ENCODE data around the gene NFYB.

- TF ChIP-seq CTCF (IDR thresholded peaks at IDR 0.05) = no peak
- no peak for TF ChIP-seq RAD21 (conservative IDR thresholded peaks at IDR 0.05 in 1 of 2, IDR thresholded peaks at IDR 0.05 in 1 of 2)
- TF ChIP-seq ESRRA (IDR thresholded peaks at IDR 0.05; ENCODE audit: borderline replicate concordance, low read length) = no peak
- TF ChIP-seq HOXB13 (CRISPR knock-in tag; IDR thresholded peaks at IDR 0.05; ENCODE audit: low read depth) = no peak
- no peak for TF ChIP-seq BCL3 (IDR thresholded peaks at IDR 0.05)
- TF ChIP-seq, protein P1, sequence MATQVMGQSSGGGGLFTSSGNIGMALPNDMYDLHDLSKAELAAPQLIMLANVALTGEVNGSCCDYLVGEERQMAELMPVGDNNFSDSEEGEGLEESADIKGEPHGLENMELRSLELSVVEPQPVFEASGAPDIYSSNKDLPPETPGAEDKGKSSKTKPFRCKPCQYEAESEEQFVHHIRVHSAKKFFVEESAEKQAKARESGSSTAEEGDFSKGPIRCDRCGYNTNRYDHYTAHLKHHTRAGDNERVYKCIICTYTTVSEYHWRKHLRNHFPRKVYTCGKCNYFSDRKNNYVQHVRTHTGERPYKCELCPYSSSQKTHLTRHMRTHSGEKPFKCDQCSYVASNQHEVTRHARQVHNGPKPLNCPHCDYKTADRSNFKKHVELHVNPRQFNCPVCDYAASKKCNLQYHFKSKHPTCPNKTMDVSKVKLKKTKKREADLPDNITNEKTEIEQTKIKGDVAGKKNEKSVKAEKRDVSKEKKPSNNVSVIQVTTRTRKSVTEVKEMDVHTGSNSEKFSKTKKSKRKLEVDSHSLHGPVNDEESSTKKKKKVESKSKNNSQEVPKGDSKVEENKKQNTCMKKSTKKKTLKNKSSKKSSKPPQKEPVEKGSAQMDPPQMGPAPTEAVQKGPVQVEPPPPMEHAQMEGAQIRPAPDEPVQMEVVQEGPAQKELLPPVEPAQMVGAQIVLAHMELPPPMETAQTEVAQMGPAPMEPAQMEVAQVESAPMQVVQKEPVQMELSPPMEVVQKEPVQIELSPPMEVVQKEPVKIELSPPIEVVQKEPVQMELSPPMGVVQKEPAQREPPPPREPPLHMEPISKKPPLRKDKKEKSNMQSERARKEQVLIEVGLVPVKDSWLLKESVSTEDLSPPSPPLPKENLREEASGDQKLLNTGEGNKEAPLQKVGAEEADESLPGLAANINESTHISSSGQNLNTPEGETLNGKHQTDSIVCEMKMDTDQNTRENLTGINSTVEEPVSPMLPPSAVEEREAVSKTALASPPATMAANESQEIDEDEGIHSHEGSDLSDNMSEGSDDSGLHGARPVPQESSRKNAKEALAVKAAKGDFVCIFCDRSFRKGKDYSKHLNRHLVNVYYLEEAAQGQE (IDR thresholded peaks at IDR 0.05) = no peak
- TF ChIP-seq MAX (IDR thresholded peaks at IDR 0.05) = no peak
- TF ChIP-seq SMC3 (IDR thresholded peaks at IDR 0.05) = no peak
- TF ChIP-seq RFX5 (IDR thresholded peaks at IDR 0.05) = no peak
- TF ChIP-seq EP300 (IDR thresholded peaks at IDR 0.05) = no peak
- TF ChIP-seq POLR2AphosphoS2 (conservative IDR thresholded peaks at IDR 0.05; ENCODE audit: low read length) = no peak
- no peak for TF ChIP-seq E2F6 (IDR thresholded peaks at IDR 0.05; ENCODE audit: borderline replicate concordance, low read depth)
Observed at GRCh38 chr12:104143002-104143401, 5.0 kb upstream of the NFYB start.

Data from A549 (cell line).